ENCODE results near the gene CD9.
"Not testable (repeated sequence)": the region's sequence is repeated elsewhere in the genome, so short reads cannot be mapped to it uniquely, and the experiment has no call there.

The CD9 gene, protein sequence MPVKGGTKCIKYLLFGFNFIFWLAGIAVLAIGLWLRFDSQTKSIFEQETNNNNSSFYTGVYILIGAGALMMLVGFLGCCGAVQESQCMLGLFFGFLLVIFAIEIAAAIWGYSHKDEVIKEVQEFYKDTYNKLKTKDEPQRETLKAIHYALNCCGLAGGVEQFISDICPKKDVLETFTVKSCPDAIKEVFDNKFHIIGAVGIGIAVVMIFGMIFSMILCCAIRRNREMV

DNA sequence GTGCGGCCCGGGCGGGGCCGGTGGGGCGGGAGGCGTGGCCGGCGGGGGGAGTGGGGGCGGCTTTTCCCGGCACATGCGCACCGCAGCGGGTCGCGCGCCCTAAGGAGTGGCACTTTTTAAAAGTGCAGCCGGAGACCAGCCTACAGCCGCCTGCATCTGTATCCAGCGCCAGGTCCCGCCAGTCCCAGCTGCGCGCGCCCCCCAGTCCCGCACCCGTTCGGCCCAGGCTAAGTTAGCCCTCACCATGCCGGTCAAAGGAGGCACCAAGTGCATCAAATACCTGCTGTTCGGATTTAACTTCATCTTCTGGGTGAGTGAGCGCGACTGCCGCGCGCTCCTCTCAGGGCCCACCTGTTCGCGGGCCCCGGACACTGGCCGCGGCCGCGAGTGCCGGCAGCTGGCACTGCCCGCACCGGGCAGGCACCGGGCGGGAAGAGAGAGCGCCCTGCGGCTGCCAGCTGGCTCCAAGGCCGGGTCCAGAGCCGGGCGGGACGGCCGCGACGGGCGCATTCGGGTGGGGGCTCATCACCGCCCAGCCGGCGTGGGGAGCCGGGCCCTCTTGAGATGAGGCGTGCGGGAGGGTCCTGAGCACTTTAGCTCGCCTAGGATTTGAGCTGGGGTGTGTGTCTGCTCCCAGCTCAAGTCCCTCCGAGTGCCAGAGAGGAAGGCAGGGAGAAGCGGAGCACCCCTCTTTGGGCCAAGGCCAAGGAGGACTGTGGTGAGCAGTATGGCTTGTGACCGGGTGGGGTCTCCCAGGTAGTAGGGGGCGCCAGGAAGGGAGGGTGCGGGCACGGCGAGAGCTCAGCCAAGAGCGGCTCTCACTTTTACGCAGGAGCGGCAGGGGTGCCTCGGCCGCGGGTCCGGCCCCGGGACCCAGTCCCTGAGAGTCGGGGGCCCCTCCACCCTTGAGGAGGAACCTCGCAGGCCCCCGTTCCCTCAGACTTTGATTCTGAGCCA is at the start of gene CD9:
CD9 (plus strand) TSS at position 145 of the 957 bp plus-strand sequence; CDS start at position 245, 100 bp downstream.
- DNase-seq (ENCODE audit: extremely low read depth in 1 of 2, low read depth in 1 of 2): no peak

DNA sequence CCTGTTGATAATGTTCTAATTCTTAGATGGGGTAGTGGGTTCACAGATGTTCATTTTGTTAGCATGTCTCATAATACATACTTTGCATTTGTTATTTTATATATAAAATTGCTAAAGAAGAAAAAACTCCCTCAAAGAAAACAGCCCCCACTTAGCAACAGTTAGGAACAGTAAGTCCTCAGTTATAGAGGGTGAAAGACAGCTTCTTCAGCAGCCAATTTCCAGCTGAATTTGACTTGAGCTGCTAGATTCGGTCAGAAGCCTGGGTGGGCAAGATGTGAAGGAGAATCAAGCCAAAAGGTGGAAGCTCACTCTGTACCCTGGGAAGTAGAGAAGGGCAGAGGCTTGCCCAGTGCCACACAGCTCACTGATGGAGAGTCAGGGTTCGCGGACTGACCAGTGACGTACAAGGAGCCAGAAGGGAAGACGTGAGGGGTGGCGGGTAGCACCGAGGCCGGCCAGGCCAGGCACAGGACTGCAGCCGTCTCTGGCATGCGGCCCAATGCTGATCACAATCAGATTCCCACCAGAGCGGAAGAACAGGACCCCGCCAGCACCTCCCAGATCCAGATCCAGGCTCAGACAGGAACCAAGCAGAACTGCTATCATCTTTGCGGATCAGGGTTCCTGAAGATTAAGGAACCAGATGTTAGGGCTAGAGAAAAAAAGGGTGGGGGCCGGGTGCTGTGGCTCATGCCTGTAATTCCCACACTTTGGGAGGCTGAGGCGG is 45.3 kb upstream of the CD9 start:
- no peak for DNase-seq (ENCODE audit: extremely low read depth in 1 of 2, low read depth in 1 of 2)

DNA sequence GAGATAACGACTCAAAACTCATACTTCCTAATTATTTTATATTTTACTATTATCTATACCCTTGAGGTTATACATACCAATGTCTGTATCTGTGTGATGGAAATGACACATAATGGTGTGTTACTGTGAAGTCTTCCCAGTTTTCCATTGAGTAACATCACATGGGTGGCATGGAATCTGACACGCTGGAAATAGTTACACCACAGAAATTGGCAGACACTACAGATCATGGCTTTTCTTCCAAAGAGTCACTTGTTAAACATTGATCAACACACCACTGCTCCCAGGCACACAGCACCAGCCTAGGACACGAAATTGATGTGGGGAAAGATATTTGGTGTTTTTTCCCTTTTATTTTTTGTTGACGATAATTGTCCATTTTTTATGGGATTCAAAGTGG is 42.7 kb upstream of the CD9 start:
- DNase-seq (ENCODE audit: extremely low read depth in 1 of 2, low read depth in 1 of 2): no peak

DNA sequence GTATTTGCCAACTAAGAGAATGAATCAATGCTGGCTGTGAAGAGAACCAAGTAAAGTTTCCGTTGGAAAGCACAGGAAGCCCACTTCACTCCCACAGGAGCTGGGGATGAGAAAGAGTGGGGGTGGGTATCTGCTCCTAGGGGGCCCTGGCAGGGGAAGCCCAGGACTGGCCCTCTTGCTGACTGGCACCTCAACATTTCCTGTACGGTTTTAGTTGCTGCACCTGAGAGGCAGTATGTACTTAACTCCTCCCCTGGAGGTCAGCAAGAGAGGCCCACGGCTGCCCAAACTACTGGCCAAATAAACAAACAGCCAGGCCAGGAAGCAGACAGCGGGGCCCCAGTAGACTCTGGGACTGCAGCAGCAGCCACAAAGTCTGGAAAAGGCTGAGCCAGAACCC is 41.9 kb upstream of the CD9 start:
- DNase-seq (ENCODE audit: extremely low read depth in 1 of 2, low read depth in 1 of 2): no peak

DNA sequence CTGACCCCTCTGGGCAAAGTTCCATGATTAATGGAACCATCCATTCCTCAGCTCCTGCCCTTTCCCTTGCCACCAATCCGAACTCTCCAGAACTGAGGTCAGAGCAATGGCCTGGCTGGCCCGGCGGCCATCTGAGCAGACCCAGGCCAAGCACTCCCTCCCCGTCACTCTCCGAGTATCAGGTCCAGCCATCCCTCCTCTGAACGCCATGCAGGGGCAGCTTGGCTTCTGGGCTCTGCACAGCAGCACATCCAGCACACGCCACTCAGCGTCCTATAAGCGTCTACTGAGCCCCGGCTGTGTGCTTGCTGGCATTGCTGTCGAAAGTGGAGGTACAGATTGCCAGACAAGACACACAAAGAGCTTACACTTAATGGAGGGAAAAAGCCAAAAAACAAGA is 41.5 kb upstream of the CD9 start:
- DNase-seq (ENCODE audit: extremely low read depth in 1 of 2, low read depth in 1 of 2): no peak

DNA sequence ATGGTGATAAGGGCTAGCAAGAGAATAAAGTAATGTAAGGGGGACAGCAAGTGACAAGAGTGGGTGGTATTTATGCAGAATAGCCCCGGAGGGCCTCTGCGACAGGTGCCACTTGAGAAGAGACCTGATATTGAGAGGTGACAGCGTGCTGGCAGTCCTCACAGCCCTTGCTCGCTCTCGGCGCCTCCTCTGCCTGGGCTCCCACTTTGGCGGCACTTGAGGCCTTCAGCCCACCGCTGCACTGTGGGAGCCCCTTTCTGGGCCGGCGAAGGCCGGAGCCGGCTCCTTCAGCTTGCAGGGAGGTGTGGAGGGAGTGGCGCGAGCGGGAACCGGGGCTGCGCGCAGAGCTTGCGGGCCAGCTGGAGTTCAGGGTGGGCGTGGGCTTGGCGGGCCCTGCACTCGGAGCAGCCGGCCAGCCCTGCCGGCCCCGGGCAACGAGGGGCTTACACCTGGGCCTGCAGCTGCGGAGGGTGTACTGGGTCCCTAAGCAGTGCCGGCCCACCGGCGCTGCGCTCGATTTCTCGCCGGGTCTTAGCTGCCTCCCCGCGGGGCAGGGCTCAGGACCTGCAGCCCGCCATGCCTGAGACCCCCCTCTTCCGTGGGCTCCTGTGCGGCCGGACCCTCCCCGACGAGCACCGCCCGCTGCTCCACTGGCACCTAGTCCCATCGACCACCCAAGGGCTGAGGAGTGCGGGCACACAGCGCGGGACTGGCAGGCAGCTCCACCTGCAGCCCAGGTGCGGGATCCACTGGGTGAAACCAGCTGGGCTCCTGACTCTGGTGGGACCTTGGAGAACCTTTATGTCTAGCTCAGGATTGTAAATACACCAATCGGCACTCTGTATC is 40.8 kb upstream of the CD9 start:
- not testable (repeated sequence) for DNase-seq (ENCODE audit: extremely low read depth in 1 of 2, low read depth in 1 of 2)

DNA sequence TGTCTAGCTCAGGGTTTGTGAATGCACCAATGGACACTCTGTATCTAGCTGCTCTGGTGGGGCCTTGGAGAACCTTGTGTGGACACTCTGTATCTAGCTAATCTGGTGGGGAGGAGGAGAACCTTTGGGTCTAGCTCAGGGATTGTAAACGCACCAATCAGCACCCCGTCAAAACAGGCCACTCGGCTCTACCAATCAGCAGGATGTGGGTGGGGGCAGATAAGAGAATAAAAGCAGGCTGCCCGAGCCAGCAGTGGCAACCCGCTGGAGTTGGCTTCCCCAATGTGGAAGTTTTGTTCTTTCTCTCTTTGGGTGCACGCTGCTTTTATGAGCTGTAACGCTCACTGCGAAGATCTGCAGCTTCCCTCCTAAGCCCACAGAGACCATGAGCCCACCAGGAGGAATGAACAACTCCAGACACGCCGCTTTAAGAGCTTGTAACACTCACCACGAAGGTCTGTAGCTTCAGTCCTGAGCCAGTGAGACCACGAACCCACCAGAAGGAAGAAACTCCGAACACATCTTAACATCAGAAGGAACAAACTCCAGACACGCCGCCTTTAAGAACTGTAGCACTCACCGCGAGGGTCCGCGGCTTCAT is 40.1 kb upstream of the CD9 start:
- not testable (repeated sequence) for DNase-seq (ENCODE audit: extremely low read depth in 1 of 2, low read depth in 1 of 2)

DNA sequence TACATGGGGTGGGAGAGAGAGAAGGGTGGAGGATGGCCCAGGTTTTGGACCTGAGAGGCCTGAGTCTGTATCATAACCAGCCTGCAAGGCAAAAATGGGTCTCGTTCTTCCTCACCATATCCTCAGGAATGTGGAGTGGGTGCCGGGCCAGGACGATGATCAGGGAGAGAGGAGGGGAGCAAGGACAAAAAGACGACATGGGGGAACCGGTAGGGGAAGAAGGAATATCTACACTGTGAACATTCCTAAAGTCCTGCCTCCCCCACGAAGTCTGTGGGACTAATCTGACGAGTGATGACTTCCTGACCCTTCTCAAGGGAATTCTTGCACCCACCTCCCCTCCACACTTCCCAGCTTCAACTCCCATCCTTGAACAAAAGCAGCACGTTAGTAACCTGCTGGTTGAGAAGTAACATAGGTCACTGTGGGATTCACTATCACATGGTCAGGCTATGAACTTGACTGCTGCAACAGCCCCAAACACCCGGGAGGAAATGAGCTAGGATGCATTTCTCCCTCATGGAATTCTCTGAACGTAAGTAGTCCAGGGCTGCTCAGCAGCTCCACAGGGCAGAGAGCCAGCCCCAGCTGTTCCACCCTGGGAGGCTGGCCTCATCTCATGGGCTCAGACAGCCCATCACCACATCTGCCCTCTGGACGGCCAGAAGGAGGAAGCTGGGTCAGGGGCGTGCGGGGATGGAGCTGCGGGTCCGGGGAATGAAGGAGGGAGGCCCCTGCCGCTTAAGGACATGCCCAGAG is 38.9 kb upstream of the CD9 start:
- no peak for DNase-seq (ENCODE audit: extremely low read depth in 1 of 2, low read depth in 1 of 2)

DNA sequence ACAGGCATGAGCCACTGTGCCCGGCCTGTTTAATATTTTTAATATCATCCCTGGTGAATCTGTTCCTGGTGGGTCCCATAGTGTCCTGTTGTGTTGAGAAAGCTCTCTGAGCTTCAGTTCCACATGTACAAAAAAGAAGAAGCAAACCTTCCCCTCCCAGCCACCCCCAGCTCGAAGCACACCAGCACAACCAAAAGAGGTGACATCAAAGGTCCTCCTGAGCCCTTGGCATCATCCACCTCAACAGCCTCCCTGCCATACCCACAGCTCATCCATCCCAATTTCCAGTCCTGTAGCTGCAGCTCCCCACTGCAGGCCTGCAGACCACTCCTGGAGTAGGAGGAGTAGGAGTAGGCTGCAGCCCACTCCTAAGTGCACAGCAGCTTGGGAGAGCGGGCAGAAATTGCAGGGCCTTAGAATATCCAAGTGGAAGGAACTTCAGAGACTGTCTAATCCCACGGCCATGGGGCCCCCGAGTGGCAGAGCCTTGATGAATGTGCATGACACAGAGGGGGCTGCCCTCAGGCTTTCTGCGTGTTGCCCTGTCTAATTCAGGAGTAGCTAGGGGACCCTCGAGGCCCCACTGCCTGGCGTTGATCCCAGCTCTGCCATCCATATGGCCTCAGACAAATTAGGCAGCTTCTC is 36.7 kb upstream of the CD9 start:
- no peak for DNase-seq (ENCODE audit: extremely low read depth in 1 of 2, low read depth in 1 of 2)

DNA sequence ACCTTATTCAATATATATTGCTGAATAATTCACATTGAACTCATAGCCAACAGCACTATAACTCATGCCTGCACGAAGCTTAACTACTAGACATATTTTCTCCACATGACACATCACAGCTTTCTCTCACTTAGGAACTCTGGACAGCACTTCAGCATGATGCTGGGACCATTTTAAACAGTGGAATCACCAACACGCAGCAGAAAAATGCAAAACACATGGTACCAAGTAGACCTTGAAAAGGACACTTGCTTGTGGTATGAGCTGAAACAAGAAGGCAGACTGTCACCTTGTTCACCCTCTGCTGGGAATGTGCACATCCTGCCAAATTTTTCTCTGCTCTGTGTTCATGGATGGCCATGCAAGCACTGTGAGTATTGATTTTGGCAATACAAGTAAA is 34.8 kb upstream of the CD9 start:
- DNase-seq (ENCODE audit: extremely low read depth in 1 of 2, low read depth in 1 of 2): no peak

DNA sequence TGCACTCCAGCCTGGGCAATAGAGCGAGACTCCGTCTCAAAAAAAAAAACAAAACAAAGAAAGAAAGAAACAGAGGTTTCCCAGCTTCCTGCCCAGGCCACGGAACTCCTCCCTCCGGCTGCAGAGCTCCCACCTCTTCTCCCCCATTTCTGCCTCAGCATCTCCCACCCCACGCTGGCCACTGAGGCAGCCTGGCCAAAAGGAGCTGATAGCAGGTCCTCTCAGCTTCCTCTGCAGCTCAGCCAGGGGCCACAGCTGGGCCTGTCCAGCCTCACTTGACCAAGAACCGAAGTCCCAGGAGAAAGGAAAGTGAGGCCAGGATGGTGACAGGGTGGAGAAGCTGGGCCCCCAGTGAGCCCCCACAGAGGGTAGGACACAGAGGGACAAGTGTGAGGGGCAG is 33.4 kb upstream of the CD9 start:
- DNase-seq (ENCODE audit: extremely low read depth in 1 of 2, low read depth in 1 of 2): no peak

DNA sequence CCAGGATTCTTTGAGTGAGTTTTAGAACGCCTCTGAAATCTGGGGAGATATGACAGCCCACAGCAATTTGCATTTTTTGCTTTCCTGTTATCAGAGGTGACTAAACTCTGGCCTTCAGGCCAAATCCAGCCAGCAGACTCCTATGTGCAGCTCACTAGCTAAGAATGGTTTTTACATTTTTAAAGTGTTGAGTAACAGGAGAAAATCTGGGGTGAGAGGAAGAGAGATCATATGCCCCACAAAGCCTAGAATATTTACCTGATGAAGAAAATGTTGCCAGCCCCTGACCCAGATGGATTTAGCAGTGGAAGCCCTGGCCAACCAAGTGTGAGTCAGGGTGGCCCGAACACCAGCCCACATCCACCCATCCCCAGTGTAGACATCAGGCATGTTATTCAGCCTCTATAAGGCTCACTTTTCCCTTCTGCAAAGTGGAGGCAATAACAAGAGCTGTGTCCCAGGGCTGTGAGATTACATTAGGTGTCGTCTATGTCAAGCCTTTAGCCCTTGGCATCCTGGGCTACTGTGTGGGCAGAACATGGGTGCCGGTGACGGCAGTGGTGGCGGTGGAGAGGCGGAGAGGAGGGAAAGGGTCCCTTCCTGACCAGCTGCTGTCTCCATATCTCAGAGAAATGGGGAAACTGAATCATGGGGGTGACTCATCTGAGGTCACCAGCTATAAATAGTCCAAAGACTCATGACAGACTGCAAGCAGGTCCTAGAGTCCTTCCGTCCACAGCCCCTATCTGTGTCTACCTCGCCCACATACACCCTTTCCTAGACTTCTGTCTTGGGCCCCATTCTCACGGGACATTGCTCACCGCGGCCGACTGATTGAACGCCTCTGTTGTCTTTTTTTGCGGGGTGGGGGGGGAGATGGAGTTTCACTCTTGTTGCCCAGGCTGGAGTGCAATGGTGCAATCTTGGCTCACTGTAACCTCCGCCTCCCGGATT is 32.6 kb upstream of the CD9 start:
- peak; percentile 57 to 82 for DNase-seq (ENCODE audit: extremely low read depth in 1 of 2, low read depth in 1 of 2)

DNA sequence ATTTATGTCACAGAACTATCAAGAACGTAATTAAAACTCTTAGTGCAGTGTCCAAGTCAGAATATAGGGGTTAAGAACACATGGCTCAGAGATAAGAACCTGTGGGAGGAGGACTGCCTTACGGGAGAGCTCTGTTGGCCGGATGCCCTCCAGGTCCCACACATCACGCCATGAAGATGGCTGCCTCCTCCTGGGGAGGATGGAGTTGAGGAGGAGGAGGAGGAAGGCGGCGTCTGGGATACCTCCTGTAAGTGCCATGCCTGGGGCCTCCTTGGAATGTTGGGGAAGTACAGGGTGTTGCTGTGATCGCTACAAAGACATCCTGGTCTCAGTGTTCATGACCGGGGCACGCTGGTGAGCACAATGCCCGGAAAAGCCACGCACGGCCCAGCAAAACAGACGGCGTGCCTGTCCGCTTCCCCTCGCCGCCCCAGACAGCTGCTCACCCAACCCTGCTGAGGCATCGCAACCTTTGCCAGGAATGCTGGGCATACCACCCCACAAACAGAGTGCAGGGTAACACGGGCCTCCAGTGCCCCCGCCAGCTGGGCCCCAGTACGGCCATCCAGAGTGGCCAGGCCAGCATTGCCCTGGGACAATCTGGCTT is 28.7 kb upstream of the CD9 start:
- no peak for DNase-seq (ENCODE audit: extremely low read depth in 1 of 2, low read depth in 1 of 2)

DNA sequence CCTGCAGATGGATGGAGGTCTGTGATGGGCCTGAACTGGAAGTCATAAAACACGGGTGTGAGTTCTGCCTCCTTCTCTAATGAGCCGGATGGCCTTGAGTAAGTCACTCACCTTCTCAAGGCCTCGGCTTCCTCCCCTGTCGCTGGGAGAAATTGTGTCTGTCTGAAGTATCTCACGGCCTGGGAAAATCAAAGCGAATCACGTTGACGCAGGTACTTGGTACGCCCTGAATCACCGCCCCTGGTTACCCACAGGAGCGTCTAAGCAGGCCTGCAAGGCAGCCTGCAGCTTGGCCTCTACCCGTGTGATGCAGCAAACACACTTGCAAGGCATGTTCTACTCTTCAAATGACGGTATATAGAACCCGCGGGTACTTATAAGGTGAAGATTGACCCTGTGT is 28.1 kb upstream of the CD9 start:
- DNase-seq (ENCODE audit: extremely low read depth in 1 of 2, low read depth in 1 of 2): no peak

DNA sequence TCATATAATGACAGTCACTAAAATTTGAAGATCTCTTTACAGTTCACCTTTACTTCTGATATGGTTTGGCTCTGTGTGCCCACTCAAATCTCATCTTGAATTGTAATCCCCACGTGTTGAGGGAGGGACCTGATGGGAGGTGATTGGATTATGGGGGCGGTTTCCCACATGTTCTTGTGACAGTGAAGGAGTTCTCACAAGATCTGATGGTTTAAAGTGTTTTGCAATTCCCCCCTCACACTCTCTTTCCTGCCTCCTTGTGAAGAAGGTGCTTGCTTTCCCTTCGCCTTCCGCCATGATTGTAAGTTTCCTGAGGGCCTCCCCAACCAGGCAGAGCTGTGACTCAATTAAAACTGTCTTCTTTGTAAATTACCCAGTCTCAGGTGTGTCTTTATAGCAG is 27.3 kb upstream of the CD9 start:
- DNase-seq (ENCODE audit: extremely low read depth in 1 of 2, low read depth in 1 of 2): no peak

DNA sequence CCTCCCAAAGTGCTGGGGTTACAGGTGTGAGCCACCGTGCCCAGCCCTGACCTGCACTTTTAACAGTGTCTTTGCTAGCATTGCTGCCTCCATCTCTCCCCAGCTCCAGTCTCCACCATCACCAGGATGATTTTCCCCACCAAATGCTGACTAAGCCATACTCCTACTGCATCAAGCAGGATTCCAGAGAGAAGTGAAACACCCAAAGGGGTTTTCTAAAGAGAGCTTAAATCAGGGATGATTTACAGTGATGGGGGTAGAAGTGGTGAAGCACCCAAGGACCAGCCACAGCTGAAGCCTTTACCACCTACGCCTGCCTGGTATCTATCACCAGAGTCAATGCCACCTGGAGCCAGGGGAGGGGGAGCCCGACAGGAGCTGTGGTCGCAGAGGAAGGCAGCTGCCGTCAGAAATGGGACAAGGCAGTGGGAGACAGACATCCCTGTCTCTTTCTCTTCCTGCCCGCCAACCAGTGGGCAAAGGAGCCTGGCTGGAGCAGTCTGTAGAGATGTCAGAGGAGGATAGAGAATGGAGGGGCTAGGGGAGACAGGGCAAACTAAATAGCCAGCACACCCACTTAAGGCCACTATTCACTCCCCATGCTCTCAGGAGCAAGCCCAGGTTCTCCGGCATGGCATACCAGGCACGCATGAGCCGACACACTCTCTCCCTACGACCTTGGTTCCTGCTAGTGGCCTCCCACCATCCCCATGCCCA is 22.4 kb upstream of the CD9 start:
- DNase-seq (ENCODE audit: extremely low read depth in 1 of 2, low read depth in 1 of 2): no peak
